Activated CD8-positive, alpha-beta memory T cell treated with anti-CD3 and anti-CD28 coated beads, Interleukin-2, amount 10 ng/mL, durations not matched to agents 7 days and 5 days (primary cell): ENCODE results near the gene STXBP5. TPM values are rescaled to one million over a fixed set of nuclear protein-coding genes. Genes with fewer than 3 reads are reported as not detected.

Source experiments
- ATAC-seq: fragments of 150-1000 bp; cut with Tn5 transposase; one replicate; pipeline ENCODE4 v1.10.0; 2021; ENCODE audit warnings: moderate library complexity
- CTCF ChIA-PET: fragments of 350-600 bp; sonication (Branson Sonifier 250); formaldehyde crosslinking; loops from one replicate; lab custom pipeline; 2021; ENCODE audit warnings: antibody characterized with exemption; lab: Charles Lee
- DNase-seq: peaks from one replicate; pipeline ENCODE4 v3.0.0-alpha.2; 2020
- H3K27ac Mint-ChIP-seq: one replicate; pipeline ENCODE4 v1.8.0; 2021; ENCODE audit warnings: mild to moderate bottlenecking, mixed read lengths
- H3K27me3 Mint-ChIP-seq: one replicate; pipeline ENCODE4 v1.8.0; 2021; ENCODE audit warnings: mixed read lengths
- H3K36me3 Mint-ChIP-seq: one replicate; pipeline ENCODE4 v1.8.0; 2021; ENCODE audit warnings: mild to moderate bottlenecking, mixed read lengths
- H3K4me1 Mint-ChIP-seq: one replicate; pipeline ENCODE4 v1.8.0; 2021; ENCODE audit warnings: mixed read lengths
- H3K4me3 Mint-ChIP-seq: one replicate; pipeline ENCODE4 v1.8.0; 2021; ENCODE audit warnings: mild to moderate bottlenecking, moderate library complexity, mixed read lengths
- H3K9me3 Mint-ChIP-seq: one replicate; pipeline ENCODE4 v1.8.0; 2022; ENCODE audit warnings: low read depth, mixed read lengths
- total RNA-seq, 2 experiments: library from RNA; stranded (reverse); gene quantifications; one replicate each; pipeline ENCODE4 v1.2.3, GENCODE V29; 2021

STXBP5 gene
- total RNA-seq, 2 experiments from 2014 or later, result 16.1 to 22.6 TPM

GRCh38 chr6:147167576-147168461, 36.4 kb upstream of the STXBP5 start:
- CTCF ChIA-PET, result no interaction called here

GRCh38 chr6:147169529-147169928, 34.7 kb upstream of the STXBP5 start:
- H3K27ac Mint-ChIP-seq, result no peak overlapping the region
- H3K27me3 Mint-ChIP-seq, result no peaks in the 10 kb centered on the region
- no peaks in the 10 kb centered on the region for H3K36me3 Mint-ChIP-seq
- DNase-seq (no peak), ATAC-seq (no peak)
- H3K9me3 Mint-ChIP-seq, result no peaks in the 10 kb centered on the region
- H3K4me1 Mint-ChIP-seq, result no peaks in the 10 kb centered on the region
- no peak overlapping the region for H3K4me3 Mint-ChIP-seq
- CTCF ChIA-PET, result no interaction called here

More at GRCh38 chr6:147167576-147168461, 36.4 kb upstream of the STXBP5 start:
- DNase-seq (no peak), ATAC-seq (no peak)
- Mint-ChIP-seq H3K27me3 (no peaks in the 10 kb centered on the region), H3K9me3 (no peaks in the 10 kb centered on the region), H3K36me3 (no peaks in the 10 kb centered on the region), H3K27ac (no peak overlapping the region), H3K4me3 (no peak overlapping the region), H3K4me1 (no peaks in the 10 kb centered on the region)

GRCh38 chr6:147170269-147170668, 33.9 kb upstream of the STXBP5 start:
- ATAC-seq, result no peak
- no peaks in the 10 kb centered on the region for H3K4me1 Mint-ChIP-seq
- H3K9me3 Mint-ChIP-seq, result no peaks in the 10 kb centered on the region
- H3K36me3 Mint-ChIP-seq, result no peaks in the 10 kb centered on the region
- no peak for DNase-seq
- H3K27ac Mint-ChIP-seq, result no peak overlapping the region
- H3K27me3 Mint-ChIP-seq, result no peaks in the 10 kb centered on the region
- CTCF ChIA-PET, result no interaction called here
- H3K4me3 Mint-ChIP-seq, result no peak overlapping the region

- CTCF ChIA-PET, result no interaction called here
- DNase-seq (no peak), ATAC-seq (no peak)
- H3K27ac Mint-ChIP-seq, result no peak overlapping the region
- H3K4me3 Mint-ChIP-seq, result no peak overlapping the region
- H3K4me1 Mint-ChIP-seq, result no peaks in the 10 kb centered on the region
- no peaks in the 10 kb centered on the region for H3K27me3 Mint-ChIP-seq
- no peaks in the 10 kb centered on the region for H3K9me3 Mint-ChIP-seq
- H3K36me3 Mint-ChIP-seq, result no peaks in the 10 kb centered on the region
These were observed 31.1 kb upstream of the STXBP5 start for GRCh38 chr6:147173140-147173539.

- Mint-ChIP-seq H3K27me3 (no peaks in the 10 kb centered on the region), H3K9me3 (no peaks in the 10 kb centered on the region), H3K36me3 (no peaks in the 10 kb centered on the region), H3K4me1 (no peaks in the 10 kb centered on the region), H3K27ac (no peak overlapping the region), H3K4me3 (no peak overlapping the region)
- ATAC-seq, result no peak
- DNase-seq, result no peak
- CTCF ChIA-PET, result no interaction called here
These were observed 30.4 kb upstream of the STXBP5 start for GRCh38 chr6:147173675-147174308.

- Mint-ChIP-seq H3K27me3 (peaks cover 5% of the 10 kb centered on the region), H3K9me3 (no peaks in the 10 kb centered on the region), H3K4me3 (no peak overlapping the region), H3K27ac (no peak overlapping the region), H3K4me1 (no peaks in the 10 kb centered on the region), H3K36me3 (no peaks in the 10 kb centered on the region)
- CTCF ChIA-PET, result no interaction called here
- no peak for ATAC-seq
- no peak for DNase-seq
These were observed 27.4 kb upstream of the STXBP5 start for GRCh38 chr6:147176795-147177194.

GRCh38 chr6:147177286-147177685, 26.9 kb upstream of the STXBP5 start:
- ATAC-seq (no peak), DNase-seq (no peak)
- H3K4me3 Mint-ChIP-seq, result no peak overlapping the region
- no peaks in the 10 kb centered on the region for H3K4me1 Mint-ChIP-seq
- H3K9me3 Mint-ChIP-seq, result no peaks in the 10 kb centered on the region
- CTCF ChIA-PET, result no interaction called here
- H3K27ac Mint-ChIP-seq, result no peak overlapping the region
- no peaks in the 10 kb centered on the region for H3K36me3 Mint-ChIP-seq
- H3K27me3 Mint-ChIP-seq, result peaks cover 5% of the 10 kb centered on the region

GRCh38 chr6:147178355-147178754, 25.9 kb upstream of the STXBP5 start:
- CTCF ChIA-PET, result no interaction called here
- Mint-ChIP-seq H3K36me3 (no peaks in the 10 kb centered on the region), H3K27ac (no peak overlapping the region), H3K9me3 (no peaks in the 10 kb centered on the region), H3K4me3 (no peak overlapping the region), H3K4me1 (no peaks in the 10 kb centered on the region), H3K27me3 (peaks cover 5% of the 10 kb centered on the region)
- ATAC-seq (no peak), DNase-seq (no peak)

GRCh38 chr6:147179809-147180208, 24.4 kb upstream of the STXBP5 start:
- peaks cover 5% of the 10 kb centered on the region for H3K27me3 Mint-ChIP-seq
- CTCF ChIA-PET, result no interaction called here

GRCh38 chr6:147180926-147181325, 23.3 kb upstream of the STXBP5 start:
- Mint-ChIP-seq H3K4me3 (no peak overlapping the region), H3K27me3 (peaks cover 5% of the 10 kb centered on the region), H3K27ac (no peak overlapping the region), H3K4me1 (no peaks in the 10 kb centered on the region), H3K36me3 (peaks cover 2% of the 10 kb centered on the region), H3K9me3 (no peaks in the 10 kb centered on the region)
- ATAC-seq (no peak), DNase-seq (no peak)
- CTCF ChIA-PET, result no interaction called here

More at GRCh38 chr6:147179809-147180208, 24.4 kb upstream of the STXBP5 start:
- no peak for ATAC-seq
- Mint-ChIP-seq H3K4me3 (no peak overlapping the region), H3K27ac (no peak overlapping the region), H3K4me1 (no peaks in the 10 kb centered on the region), H3K9me3 (no peaks in the 10 kb centered on the region), H3K36me3 (no peaks in the 10 kb centered on the region)
- no peak for DNase-seq

GRCh38 chr6:147184379-147184778, 19.8 kb upstream of the STXBP5 start:
- H3K4me3 Mint-ChIP-seq, result no peak overlapping the region
- ATAC-seq (no peak), DNase-seq (no peak)
- H3K4me1 Mint-ChIP-seq, result no peaks in the 10 kb centered on the region
- H3K27me3 Mint-ChIP-seq, result peaks cover 2% of the 10 kb centered on the region
- H3K36me3 Mint-ChIP-seq, result peaks cover 2% of the 10 kb centered on the region
- CTCF ChIA-PET, result no interaction called here
- no peaks in the 10 kb centered on the region for H3K9me3 Mint-ChIP-seq
- no peak overlapping the region for H3K27ac Mint-ChIP-seq

GRCh38 chr6:147185216-147185615, 19.0 kb upstream of the STXBP5 start:
- CTCF ChIA-PET, result no interaction called here
- ATAC-seq (no peak), DNase-seq (no peak)
- no peak overlapping the region for H3K27ac Mint-ChIP-seq
- H3K9me3 Mint-ChIP-seq, result no peaks in the 10 kb centered on the region
- H3K36me3 Mint-ChIP-seq, result peaks cover 2% of the 10 kb centered on the region
- no peaks in the 10 kb centered on the region for H3K4me1 Mint-ChIP-seq
- H3K27me3 Mint-ChIP-seq, result peaks cover 2% of the 10 kb centered on the region
- no peak overlapping the region for H3K4me3 Mint-ChIP-seq

GRCh38 chr6:147190556-147190955, 13.7 kb upstream of the STXBP5 start:
- H3K4me1 Mint-ChIP-seq, result peaks cover 12% of the 10 kb centered on the region
- no peak overlapping the region for H3K4me3 Mint-ChIP-seq
- ATAC-seq (no peak), DNase-seq (no peak)
- no peaks in the 10 kb centered on the region for H3K9me3 Mint-ChIP-seq
- H3K27ac Mint-ChIP-seq, result no peak overlapping the region
- CTCF ChIA-PET, result no interaction called here
- no peaks in the 10 kb centered on the region for H3K36me3 Mint-ChIP-seq
- H3K27me3 Mint-ChIP-seq, result no peaks in the 10 kb centered on the region
